DND-41 (cell line): Measurements from ENCODE around the gene SNAPC4.

Experiments
- ATAC-seq: fragments of 200-7000 bp; cut with Tn5 transposase; 3 replicates; pipeline ENCODE4 v1.9.1; 2021; ENCODE audit warnings: low read depth; ENCODE audit not compliant: insufficient read depth
- DNase-seq: peaks from one replicate; pipeline ENCODE4 v3.0.0-alpha.2; 2020
- H2AFZ ChIP-seq: 2 replicates; pipeline ENCODE4 v1.6.0; 2012; ENCODE audit warnings: low read depth, low read length
- H3K27ac ChIP-seq: 2 replicates; pipeline ENCODE4 v1.5.1; 2012; ENCODE audit warnings: low read length, inconsistent platforms
- H3K27me3 ChIP-seq: fragments of 200-600 bp; sonication (generic); 2 replicates; pipeline ENCODE4 v1.6.0; 2012; ENCODE audit warnings: low read length, mild to moderate bottlenecking, inconsistent platforms; ENCODE audit not compliant: insufficient read depth, poor library complexity
- H3K36me3 ChIP-seq: 2 replicates; pipeline ENCODE4 v1.5.1; 2012; ENCODE audit warnings: low read length, inconsistent platforms; ENCODE audit not compliant: insufficient read depth
- H3K4me1 ChIP-seq: 2 replicates; pipeline ENCODE4 v1.5.1; 2012; ENCODE audit warnings: mild to moderate bottlenecking, low read length; ENCODE audit not compliant: insufficient read depth
- H3K4me2 ChIP-seq: 2 replicates; pipeline ENCODE4 v1.6.0; 2012; ENCODE audit warnings: mild to moderate bottlenecking, moderate library complexity, low read length, inconsistent platforms; ENCODE audit not compliant: insufficient read depth
- H3K4me3 ChIP-seq, 2 experiments: fragments of 200-600 bp in 1 of 2; shearing (Covaris generic) in 1 of 2; 2 replicates each; pipeline ENCODE4 v1.5.1; 2012 to 2016; ENCODE audit warnings: inconsistent platforms in 2 of 2, low read length in 2 of 2, mild to moderate bottlenecking in 2 of 2, low read depth in 1 of 2, moderate library complexity in 1 of 2
- H3K79me2 ChIP-seq: 2 replicates; pipeline ENCODE4 v1.6.0; 2012; ENCODE audit warnings: low read length, inconsistent platforms; ENCODE audit not compliant: insufficient read depth
- H3K9ac ChIP-seq: 2 replicates; pipeline ENCODE4 v1.6.0; 2012; ENCODE audit warnings: low read depth, mild to moderate bottlenecking, inconsistent platforms, low read length, moderate library complexity
- H3K9me3 ChIP-seq: 2 replicates; pipeline ENCODE4 v1.5.1; 2012; ENCODE audit warnings: low read length, moderate library complexity, mild to moderate bottlenecking, inconsistent platforms; ENCODE audit not compliant: insufficient read depth, severe bottlenecking
- H4K20me1 ChIP-seq: 2 replicates; pipeline ENCODE4 v1.6.0; 2012; ENCODE audit warnings: low read length; ENCODE audit not compliant: insufficient read depth
- EZH2 ChIP-seq: IDR thresholded peaks from 3 replicates; pipeline ENCODE4 v1.6.1; 2012; ENCODE audit warnings: borderline replicate concordance, low read depth, mild to moderate bottlenecking, moderate library complexity, low read length, inconsistent platforms; ENCODE audit not compliant: severe bottlenecking
- TF ChIP-seq, protein P1 (sequence below): IDR thresholded peaks from 2 replicates; pipeline ENCODE4 v1.5.1; 2012; ENCODE audit warnings: borderline replicate concordance, low read length, moderate library complexity, mild to moderate bottlenecking; ENCODE audit not compliant: poor library complexity, severe bottlenecking; ENCODE audit errors: extremely low read depth

Gene SNAPC4

DNA sequence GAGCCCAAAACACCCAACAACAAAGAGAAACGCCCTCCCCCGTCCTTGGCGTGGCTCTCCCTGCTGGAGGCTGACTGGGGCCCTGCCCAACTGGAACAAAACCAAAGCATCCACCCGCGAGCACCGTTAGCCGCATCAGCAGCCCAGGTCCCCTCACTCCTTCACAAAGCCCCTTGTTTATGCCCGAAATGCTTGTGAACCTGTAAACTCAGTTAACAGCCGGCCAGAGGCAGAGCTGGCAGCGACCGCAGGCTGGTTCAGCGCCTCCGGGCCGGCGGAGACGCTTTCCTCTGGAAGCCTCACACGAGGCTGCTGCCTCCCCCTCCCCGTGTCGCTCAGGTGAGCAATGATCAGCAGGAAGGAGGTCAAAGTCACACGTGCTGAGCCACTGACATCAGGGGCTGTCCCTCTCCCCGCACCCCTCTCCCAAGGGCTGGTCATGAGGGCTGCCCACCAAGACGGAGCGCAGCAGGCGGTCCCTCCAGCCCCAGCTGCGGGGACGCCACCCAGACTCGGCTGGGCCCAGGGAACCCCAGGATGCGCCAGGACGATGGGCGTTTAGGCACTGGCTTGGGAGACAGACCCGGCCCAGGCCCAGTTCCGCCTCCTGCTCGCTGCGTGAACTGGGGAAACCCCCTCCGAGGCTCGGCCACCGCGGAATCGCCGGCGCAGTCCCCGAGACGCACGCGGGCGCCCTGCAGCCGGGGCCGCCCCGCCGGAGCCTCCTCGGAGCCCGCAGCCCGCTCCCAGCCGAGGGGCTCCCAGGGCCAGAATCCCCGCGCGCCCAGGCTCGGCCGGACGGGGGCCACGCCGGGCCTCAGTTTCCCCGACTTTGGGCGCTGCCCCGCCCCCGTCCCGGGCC is 563 bp downstream of the SNAPC4 start:
- H3K36me3 ChIP-seq: peaks cover 64% of the 10 kb centered on the region

DNA sequence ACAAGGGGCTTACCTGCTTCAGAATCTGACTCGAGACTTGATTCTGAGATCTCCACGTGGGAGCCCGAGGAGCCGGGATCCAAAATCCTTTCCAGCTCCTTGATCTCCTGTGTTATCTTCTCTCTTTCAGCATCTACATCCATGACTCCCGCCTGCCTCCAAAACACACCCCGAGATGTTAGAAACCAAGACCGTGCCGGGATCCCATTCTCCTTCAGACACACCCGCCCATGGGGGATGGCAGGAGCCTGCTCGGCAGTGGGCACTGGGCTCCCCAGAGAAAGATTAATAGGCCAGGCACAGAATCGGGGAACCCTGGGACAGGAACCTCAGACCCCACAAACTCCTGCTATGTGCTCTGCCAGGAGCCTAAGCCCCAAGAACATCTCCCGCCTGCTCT is 1.7 kb downstream of the SNAPC4 start:
- H3K36me3 ChIP-seq: peaks cover 65% of the 10 kb centered on the region
- H4K20me1 ChIP-seq: peaks cover 17% of the 10 kb centered on the region
- TF ChIP-seq EZH2: no peak
- TF ChIP-seq, protein P1, sequence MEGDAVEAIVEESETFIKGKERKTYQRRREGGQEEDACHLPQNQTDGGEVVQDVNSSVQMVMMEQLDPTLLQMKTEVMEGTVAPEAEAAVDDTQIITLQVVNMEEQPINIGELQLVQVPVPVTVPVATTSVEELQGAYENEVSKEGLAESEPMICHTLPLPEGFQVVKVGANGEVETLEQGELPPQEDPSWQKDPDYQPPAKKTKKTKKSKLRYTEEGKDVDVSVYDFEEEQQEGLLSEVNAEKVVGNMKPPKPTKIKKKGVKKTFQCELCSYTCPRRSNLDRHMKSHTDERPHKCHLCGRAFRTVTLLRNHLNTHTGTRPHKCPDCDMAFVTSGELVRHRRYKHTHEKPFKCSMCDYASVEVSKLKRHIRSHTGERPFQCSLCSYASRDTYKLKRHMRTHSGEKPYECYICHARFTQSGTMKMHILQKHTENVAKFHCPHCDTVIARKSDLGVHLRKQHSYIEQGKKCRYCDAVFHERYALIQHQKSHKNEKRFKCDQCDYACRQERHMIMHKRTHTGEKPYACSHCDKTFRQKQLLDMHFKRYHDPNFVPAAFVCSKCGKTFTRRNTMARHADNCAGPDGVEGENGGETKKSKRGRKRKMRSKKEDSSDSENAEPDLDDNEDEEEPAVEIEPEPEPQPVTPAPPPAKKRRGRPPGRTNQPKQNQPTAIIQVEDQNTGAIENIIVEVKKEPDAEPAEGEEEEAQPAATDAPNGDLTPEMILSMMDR: no peak
- no peak overlapping the region for H3K27ac ChIP-seq
- peaks cover 27% of the 10 kb centered on the region for H3K4me1 ChIP-seq
- H3K9ac ChIP-seq: peak overlapping the region; percentile 79; the same call in 1 of the 2 replicates
- DNase-seq (no peak), ATAC-seq (no peak)
- peak overlapping the region in 1 of 2 experiments; percentile 77; a peak in 2 of 4 replicates for H3K4me3 ChIP-seq
- H3K4me2 ChIP-seq: peak overlapping the region; percentile 96
- no peaks in the 10 kb centered on the region for H3K9me3 ChIP-seq
- H3K27me3 ChIP-seq: no peaks in the 10 kb centered on the region
- H2AFZ ChIP-seq: no peak overlapping the region
- H3K79me2 ChIP-seq: peaks cover 26% of the 10 kb centered on the region

More for the DNA sequence above, 563 bp downstream of the SNAPC4 start:
- no peak for DNase-seq
- peak; percentile 8; the same call in 1 of the 3 replicates for ATAC-seq
- no peak for TF ChIP-seq EZH2
- TF ChIP-seq, protein P1: no peak
- H3K27me3 ChIP-seq: no peaks in the 10 kb centered on the region
- peaks cover 17% of the 10 kb centered on the region for H4K20me1 ChIP-seq
- peaks cover 27% of the 10 kb centered on the region for H3K4me1 ChIP-seq
- no peaks in the 10 kb centered on the region for H3K9me3 ChIP-seq
- peaks cover 26% of the 10 kb centered on the region for H3K79me2 ChIP-seq
- H2AFZ ChIP-seq: peak overlapping the region; percentile 81
- H3K4me2 ChIP-seq: peak overlapping the region; percentile 96
- H3K9ac ChIP-seq: peak overlapping the region; percentile 79
- peak overlapping the region; percentile 3 for H3K27ac ChIP-seq
- H3K4me3 ChIP-seq: peak overlapping the region; percentile 77 to 94

DNA sequence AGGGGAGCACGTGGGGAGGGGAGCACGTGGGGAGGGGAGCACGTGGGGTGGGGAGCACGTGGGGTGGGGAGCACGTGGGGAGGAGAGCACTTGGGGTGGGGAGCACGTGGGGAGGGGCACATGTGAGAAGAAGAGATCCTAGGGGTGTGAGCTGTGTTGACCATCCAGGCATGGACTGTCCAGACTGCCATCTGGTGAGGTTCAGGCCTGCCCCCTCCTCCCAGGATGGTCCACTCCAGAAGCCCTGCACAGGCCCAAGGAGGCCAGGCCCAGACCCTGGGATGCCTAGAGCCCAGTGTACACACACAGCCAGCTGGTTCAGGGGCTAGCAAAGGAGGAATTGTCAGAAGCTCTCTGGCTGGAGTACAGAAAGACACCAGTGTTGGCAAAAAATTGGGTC is 2.3 kb downstream of the SNAPC4 start:
- H3K79me2 ChIP-seq: peaks cover 26% of the 10 kb centered on the region
- DNase-seq: no peak

More for the DNA sequence above, 2.3 kb downstream of the SNAPC4 start:
- no peak for TF ChIP-seq EZH2
- TF ChIP-seq, protein P1: no peak
- no peaks in the 10 kb centered on the region for H3K27me3 ChIP-seq
- no peak overlapping the region for H2AFZ ChIP-seq
- no peak overlapping the region for H3K9ac ChIP-seq
- ATAC-seq: no peak
- no peak overlapping the region for H3K27ac ChIP-seq
- no peak overlapping the region for H3K4me3 ChIP-seq
- no peaks in the 10 kb centered on the region for H3K9me3 ChIP-seq
- H4K20me1 ChIP-seq: peaks cover 17% of the 10 kb centered on the region
- H3K4me1 ChIP-seq: peaks cover 27% of the 10 kb centered on the region
- H3K4me2 ChIP-seq: no peak overlapping the region
- peaks cover 71% of the 10 kb centered on the region for H3K36me3 ChIP-seq
